OCI-LY1 (cell line): ENCODE measurements around the gene KCNG4.

Experiments used
- CTCF ChIP-seq: fragments of 200-600 bp; sonication (generic), shearing (Covaris generic); IDR thresholded peaks from 2 replicates; pipeline ENCODE4 v1.5.1; 2017; ENCODE audit warnings: mild to moderate bottlenecking, antibody characterized with exemption, low read length, moderate library complexity, mixed read lengths
- EZH2 ChIP-seq: fragments of 200-600 bp; sonication (generic), shearing (Covaris generic); IDR thresholded peaks from 2 replicates; pipeline ENCODE4 v1.8.0; 2017; ENCODE audit warnings: borderline replicate concordance, mixed run types, mild to moderate bottlenecking, antibody characterized with exemption, low read length, moderate library complexity, mixed read lengths

- no peak for TF ChIP-seq CTCF
- TF ChIP-seq EZH2 = no peak
These were observed 5.2 kb downstream of the KCNG4 start for GRCh38 chr16:84234321-84235241.
